ENCODE measurements around the gene PRPF6. TPM values are rescaled to one million over a fixed set of nuclear protein-coding genes. Genes with fewer than 3 reads are reported as not detected.

PRPF6 gene
- total and polyA plus RNA-seq, 2 donors (not counting 1 experiment from before 2014, with no cell fraction given), result 31.7 to 82.9 TPM

DNA sequence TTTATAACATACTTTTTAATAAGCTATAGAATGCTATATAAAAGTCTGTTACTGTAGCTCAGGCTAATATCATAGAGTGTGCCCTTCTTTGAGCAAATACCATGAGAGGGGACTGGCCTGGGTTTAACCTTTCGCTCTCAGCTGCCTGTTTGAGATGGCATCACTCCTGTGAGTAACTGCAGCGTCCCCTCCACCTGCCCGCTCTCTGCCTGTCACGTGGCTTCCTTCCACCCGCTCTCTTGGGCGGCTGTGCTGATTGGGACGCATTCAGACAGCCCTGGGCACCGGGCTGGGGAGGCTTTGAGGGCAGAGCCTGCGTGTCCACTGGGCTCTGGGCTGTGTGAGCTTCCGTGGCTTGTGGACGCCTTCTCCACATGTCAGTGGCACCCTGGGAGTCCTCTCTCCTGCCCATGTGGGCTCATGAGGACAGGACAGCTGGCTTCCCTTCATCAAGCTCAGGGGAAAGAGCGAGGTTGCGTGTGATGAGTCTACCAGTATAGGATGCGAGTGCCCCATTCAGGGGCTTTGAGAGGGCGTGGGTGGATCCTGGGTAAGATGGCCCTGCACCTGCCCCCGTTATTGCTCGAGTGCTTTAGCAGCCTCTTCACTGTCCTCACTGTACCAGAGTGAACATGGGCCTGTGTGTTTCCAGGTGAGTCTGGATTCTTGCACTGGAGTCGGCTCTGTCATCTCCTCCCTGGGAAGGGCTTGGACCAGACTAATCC is 44.3 kb downstream of the PRPF6 start:
- ChIA-PET CTCF (interaction anchor here (0.7 kb wide), 1 partner anchor 207 kb away, joined by 3 read pairs; no protein-coding TSS in a partner anchor), POLR2A (no interaction called here)
- DNase-seq (no peak), ATAC-seq (ENCODE audit: low read depth) (no peak)
- Mint-ChIP-seq H3K27ac (no peak overlapping the region), H3K9me3 (ENCODE audit: insufficient read depth) (no peaks in the 10 kb centered on the region), H3K4me3 (no peak overlapping the region), H3K4me1 (no peaks in the 10 kb centered on the region), H3K27me3 (no peaks in the 10 kb centered on the region)
- WGBS (ENCODE audit: insufficient coverage), result 98% methylated on average over 18 of the region's 18 CpGs
- no peaks in the 10 kb centered on the region for H3K27me3 ChIP-seq (replicated peaks in 1 of 4; ENCODE audit: control extremely low read depth in 1 of 4, control insufficient read depth in 3 of 4, insufficient read depth in 4 of 4, low read length in 3 of 4)
- intact Hi-C loops (cut with micrococcal nuclease), result no loop called here
- no peaks in the 10 kb centered on the region for H3K4me1 ChIP-seq (ENCODE audit: control insufficient read depth in 2 of 2, insufficient read depth in 2 of 2, low read length in 2 of 2)
- H4K20me1 ChIP-seq (ENCODE audit: control insufficient read depth, insufficient read depth, low read length, poor library complexity, severe bottlenecking), result peaks cover 59% of the 10 kb centered on the region
- H2AFZ ChIP-seq (ENCODE audit: insufficient read depth, low read depth, low read length, poor library complexity, severe bottlenecking), result no peak overlapping the region
- TF ChIP-seq EZH2 (IDR thresholded peaks at IDR 0.05; ENCODE audit: borderline replicate concordance, insufficient read depth, low read depth, low read length, poor library complexity, severe bottlenecking), result no peak
- no peak for TF ChIP-seq CTCF (IDR thresholded peaks at IDR 0.05)
- H3K27ac ChIP-seq (ENCODE audit: low read length in 2 of 2), result no peak overlapping the region
- H3K9me3 ChIP-seq (ENCODE audit: control extremely low read depth in 1 of 3, control insufficient read depth in 2 of 3, insufficient read depth in 1 of 3, low read length in 2 of 3), result no peaks in the 10 kb centered on the region
- H3K4me3 ChIP-seq (ENCODE audit: control extremely low read depth in 1 of 5, extremely low read depth in 1 of 5, insufficient read depth in 1 of 5, low read depth in 2 of 5, low read length in 4 of 5), result no peak overlapping the region
- H3K9ac ChIP-seq (ENCODE audit: low read length), result no peak overlapping the region
- no peak overlapping the region for H3K4me2 ChIP-seq (replicated peaks; ENCODE audit: low read depth, low read length, poor library complexity, severe bottlenecking)
- H3K79me2 ChIP-seq (ENCODE audit: control insufficient read depth, insufficient read depth, low read length), result peaks cover 31% of the 10 kb centered on the region
- peaks cover 3 to 87% of the 10 kb centered on the region in 2 experiments for H3K36me3 ChIP-seq (replicated peaks in 1 of 2; ENCODE audit: control extremely low read depth in 1 of 2, control insufficient read depth in 1 of 2, extremely low read depth in 1 of 2, insufficient read depth in 2 of 2, low read length in 1 of 2)

GRCh38 chr20:64025826-64026412 is 45.0 kb downstream of the PRPF6 start:
- no peak overlapping the region for H3K4me3 Mint-ChIP-seq
- intact Hi-C loops (cut with micrococcal nuclease), result no loop called here
- POLR2A ChIA-PET, result no interaction called here
- WGBS (ENCODE audit: insufficient coverage), result 97% methylated on average over 14 of the region's 29 CpGs
- Histone ChIP-seq H2AFZ (ENCODE audit: insufficient read depth, low read depth, low read length, poor library complexity, severe bottlenecking) (no peak overlapping the region), H3K9ac (ENCODE audit: low read length) (no peak overlapping the region), H3K4me2 (replicated peaks; ENCODE audit: low read depth, low read length, poor library complexity, severe bottlenecking) (no peak overlapping the region), H4K20me1 (ENCODE audit: control insufficient read depth, insufficient read depth, low read length, poor library complexity, severe bottlenecking) (peaks cover 57% of the 10 kb centered on the region), H3K4me1 (ENCODE audit: control insufficient read depth in 2 of 2, insufficient read depth in 2 of 2, low read length in 2 of 2) (no peaks in the 10 kb centered on the region), H3K27me3 (replicated peaks in 1 of 4; ENCODE audit: control extremely low read depth in 1 of 4, control insufficient read depth in 3 of 4, insufficient read depth in 4 of 4, low read length in 3 of 4) (no peaks in the 10 kb centered on the region), H3K79me2 (ENCODE audit: control insufficient read depth, insufficient read depth, low read length) (peaks cover 31% of the 10 kb centered on the region), H3K9me3 (ENCODE audit: control extremely low read depth in 1 of 3, control insufficient read depth in 2 of 3, insufficient read depth in 1 of 3, low read length in 2 of 3) (no peaks in the 10 kb centered on the region), H3K27ac (ENCODE audit: low read length in 2 of 2) (no peak overlapping the region), H3K4me3 (ENCODE audit: control extremely low read depth in 1 of 5, extremely low read depth in 1 of 5, insufficient read depth in 1 of 5, low read depth in 2 of 5, low read length in 4 of 5) (no peak overlapping the region), H3K36me3 (replicated peaks in 1 of 2; ENCODE audit: control extremely low read depth in 1 of 2, control insufficient read depth in 1 of 2, extremely low read depth in 1 of 2, insufficient read depth in 2 of 2, low read length in 1 of 2) (peaks cover 3 to 90% of the 10 kb centered on the region in 2 experiments)
- DNase-seq (no peak), ATAC-seq (ENCODE audit: low read depth) (no peak)
- CTCF ChIA-PET, result interaction anchor here (2.6 kb wide), 1 partner anchor 13 kb away, joined by 12 read pairs; no protein-coding TSS in a partner anchor
- no peaks in the 10 kb centered on the region for H3K27me3 Mint-ChIP-seq
- H3K9me3 Mint-ChIP-seq (ENCODE audit: insufficient read depth), result no peaks in the 10 kb centered on the region
- H3K4me1 Mint-ChIP-seq, result no peaks in the 10 kb centered on the region
- no peak for TF ChIP-seq CTCF (IDR thresholded peaks at IDR 0.05)
- no peak overlapping the region for H3K27ac Mint-ChIP-seq
